GM19240 (cell line): Measurements from ENCODE around the gene TMEM106B.
A peak's percentile ranks its signal among the peaks of the same experiment; 100 is the strongest.

Source experiments
- DNase-seq: peaks from one replicate; pipeline ENCODE4 v3.0.0; 2011; ENCODE audit warnings: low spot score; ENCODE audit not compliant: insufficient read length

Gene TMEM106B

DNA sequence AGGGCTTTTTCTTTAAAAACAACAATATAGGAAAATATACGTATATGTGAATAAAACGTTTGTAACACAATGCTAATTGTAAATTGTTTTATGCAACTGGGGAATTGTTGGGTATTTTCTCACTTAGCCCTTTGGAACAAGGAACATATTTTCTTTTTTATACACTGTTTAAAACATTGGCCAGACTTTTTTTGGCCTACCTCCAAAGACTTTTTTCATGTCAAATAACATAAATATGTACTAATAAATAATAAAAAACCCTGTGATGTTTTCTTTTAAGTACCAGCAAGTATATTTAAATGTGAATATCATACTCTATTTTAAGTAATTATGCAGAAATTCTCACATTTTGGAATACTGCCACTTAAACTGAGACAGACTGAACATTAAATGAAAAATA is 15.7 kb downstream of the TMEM106B start:
- DNase-seq, result no peak

DNA sequence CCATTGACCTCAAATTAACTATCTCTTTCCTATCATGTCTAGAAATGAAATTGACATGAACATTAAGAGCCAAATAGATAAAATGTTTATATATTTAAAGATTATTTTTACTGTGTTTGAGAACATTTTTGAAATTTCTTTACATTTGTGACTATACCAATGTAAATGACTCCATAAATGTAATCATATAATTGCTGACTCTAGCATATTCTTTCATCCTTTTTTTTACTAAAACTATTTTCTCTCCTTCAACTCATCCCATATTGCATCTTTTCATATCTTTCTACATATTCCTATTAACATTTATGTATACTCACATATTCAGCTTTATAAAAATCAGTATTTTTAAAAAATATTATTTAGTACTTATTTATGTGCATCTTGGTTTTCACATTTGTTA is 16.9 kb downstream of the TMEM106B start:
- DNase-seq, result no peak

DNA sequence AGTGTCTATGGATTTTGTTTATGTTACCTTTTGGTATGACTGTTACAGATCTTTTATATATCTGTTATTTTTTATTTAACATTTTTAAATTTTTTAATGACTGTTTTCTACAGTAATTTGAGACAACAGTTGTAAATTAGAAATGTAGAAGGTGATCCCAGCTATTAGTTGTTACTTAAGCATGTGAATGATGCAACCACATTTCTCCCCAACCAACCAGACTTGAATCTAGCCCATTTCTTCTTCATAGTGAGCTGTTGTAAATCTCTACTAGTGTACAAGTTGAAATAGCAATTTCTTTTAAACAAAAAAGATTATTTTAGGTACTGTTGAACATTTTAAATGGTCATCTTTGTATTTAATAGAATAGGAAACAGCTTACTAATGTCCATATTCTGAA is 18.0 kb downstream of the TMEM106B start:
- DNase-seq, result no peak

DNA sequence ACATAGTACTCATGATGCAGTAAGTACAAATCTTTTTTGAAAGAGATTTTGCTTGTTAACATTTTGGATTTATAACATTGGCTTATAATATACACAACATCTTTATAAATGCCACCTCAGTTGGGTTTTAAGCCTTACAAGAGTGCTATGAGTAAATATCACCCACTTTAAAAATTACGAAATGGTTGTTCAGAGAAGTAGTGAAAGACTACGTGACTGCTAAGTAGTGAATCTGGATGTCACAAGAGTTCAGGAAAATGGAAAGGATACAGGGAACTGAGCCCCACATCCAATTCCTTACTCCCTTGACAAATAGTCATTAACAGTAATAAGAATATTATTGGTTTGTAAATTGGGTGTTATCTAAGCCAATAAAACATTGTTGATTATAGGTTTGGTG is 20.0 kb downstream of the TMEM106B start:
- DNase-seq, result no peak

GRCh38 chr7:12233175-12233574 is 22.1 kb downstream of the TMEM106B start:
- no peak for DNase-seq

DNA sequence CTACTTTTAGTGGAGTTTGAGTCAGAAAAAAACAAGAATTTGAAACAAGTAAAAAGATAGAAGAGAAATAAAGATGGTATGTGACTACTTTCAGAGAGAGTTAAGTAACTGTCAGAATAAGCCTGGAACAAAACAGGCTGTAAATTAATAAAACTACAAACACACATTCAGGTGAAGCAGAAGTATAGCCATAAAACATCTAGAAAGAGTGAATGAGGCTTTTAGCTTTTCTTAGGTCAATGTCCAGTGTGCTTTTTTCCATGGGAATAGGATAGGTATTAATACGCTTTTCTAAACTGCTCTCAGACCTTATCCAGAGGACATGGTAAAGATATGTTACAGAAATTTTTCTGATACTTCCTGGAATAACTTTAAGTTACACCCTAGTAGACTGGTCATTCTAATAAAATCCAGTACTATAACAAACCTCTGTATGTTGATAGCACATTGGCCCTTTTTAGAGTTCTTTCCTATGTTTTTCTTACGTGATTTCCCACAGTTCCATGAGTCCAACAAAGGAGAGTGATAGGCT is 23.3 kb downstream of the TMEM106B start:
- DNase-seq, result no peak

GRCh38 chr7:12235970-12236369 is 24.9 kb downstream of the TMEM106B start:
- no peak for DNase-seq

- no peak for DNase-seq
These were observed 25.9 kb downstream of the TMEM106B start for GRCh38 chr7:12237007-12237406.

DNA sequence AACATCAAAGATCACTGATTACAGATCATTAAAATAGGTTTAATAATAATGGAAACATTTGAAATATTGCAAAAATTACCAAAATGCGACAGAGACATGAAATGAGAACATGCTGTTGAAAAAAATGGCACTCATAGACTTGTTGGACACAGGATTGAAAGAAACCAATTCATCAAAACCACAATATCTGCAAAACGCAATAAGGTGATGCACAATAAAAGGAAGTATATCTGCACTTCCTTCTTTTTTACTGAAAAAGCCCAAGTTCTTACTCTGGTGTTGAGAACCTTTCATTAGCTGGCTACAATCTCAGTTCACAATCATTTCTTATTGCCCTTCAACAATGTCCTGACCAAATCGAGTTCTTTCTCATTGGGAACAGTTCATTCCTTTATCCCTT is 28.7 kb downstream of the TMEM106B start:
- DNase-seq, result no peak

GRCh38 chr7:12244129-12244528 is 33.0 kb downstream of the TMEM106B start:
- no peak for DNase-seq

GRCh38 chr7:12244694-12245093 is 33.6 kb downstream of the TMEM106B start:
- DNase-seq, result no peak

DNA sequence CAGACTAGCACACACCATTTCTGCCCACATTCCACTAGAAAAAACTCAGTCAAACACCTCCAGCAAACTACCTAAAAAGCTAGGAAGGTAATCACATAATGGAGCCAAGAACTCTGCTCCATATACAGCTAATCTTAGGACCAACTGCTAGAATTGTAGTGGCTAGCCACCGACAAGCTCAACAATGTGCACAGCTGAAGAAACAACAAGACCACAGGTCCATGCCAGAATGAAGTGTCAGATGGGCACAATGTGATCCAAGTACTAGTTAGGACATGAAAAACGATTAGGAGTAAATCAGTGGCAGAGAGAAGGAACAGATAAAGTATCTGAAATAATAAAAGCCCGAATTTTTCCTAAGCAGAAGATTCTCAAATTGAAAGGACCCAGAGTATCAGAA is 38.6 kb downstream of the TMEM106B start:
- DNase-seq, result no peak

DNA sequence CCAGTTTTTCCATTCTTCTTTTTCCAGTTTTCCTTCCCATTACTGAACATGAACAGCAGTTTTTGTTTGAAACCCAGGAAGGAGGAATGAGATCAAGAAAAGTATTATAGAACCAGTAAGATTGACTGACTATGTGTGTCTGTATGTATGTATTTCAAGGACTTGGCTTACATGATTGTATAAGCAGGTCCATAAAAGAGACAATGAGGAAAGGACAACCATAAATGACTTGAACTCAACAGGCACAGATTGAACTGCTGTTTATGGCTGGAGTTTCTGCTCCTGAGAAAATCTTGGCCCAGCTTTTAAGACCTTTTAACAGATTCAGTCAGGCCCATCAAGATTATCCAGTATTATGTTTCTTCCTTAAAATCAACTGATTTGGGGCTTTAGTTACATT is 39.1 kb downstream of the TMEM106B start:
- no peak for DNase-seq

GRCh38 chr7:12256090-12256489 is 45.0 kb downstream of the TMEM106B start:
- DNase-seq, result no peak

DNA sequence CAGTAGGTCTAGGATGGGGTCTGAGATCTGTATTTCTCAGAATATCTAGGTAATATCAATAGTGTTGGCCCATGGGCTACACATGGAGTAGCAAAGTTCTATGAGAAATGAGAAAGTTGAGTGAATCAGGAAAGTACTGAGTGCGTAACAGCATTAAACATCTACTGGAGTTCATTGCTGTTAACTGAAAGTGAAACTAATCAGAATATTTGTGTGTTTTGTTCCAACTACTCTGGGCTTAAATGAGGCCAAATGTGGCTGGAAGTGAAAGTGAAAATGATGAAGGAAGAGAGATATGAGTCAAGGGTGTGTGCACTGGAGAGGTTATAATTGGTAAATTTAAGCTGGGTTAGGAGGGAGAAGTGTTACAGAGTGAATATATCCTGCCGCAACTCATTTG is 46.5 kb downstream of the TMEM106B start:
- DNase-seq, result peak; percentile 38

DNA sequence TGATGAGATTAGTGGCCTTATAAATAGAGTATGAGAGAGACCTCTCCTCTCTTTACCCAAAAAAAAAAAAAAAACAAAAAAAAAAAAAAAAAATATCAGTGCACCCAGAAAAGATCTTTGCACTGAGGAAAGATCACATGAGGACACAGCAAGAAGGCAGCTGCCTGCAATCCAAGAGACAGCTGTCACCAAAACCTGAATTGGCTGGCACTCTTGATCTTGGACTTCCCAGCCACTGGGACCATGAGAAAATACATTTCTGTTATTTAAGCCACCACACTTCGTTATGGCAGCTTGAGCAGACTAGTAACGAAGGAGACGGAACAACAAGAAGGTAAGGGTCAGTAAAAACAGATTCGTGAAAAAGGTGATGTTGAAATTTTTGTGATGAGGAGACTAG is 47.0 kb downstream of the TMEM106B start:
- DNase-seq, result no peak

GRCh38 chr7:12267542-12267941 is 56.4 kb downstream of the TMEM106B start:
- no peak for DNase-seq

GRCh38 chr7:12269100-12269895 is 58.2 kb downstream of the TMEM106B start:
- no peak for DNase-seq

- DNase-seq, result no peak
These were observed 69.9 kb downstream of the TMEM106B start for GRCh38 chr7:12281038-12281437.

- DNase-seq, result no peak
These were observed 76.8 kb downstream of the TMEM106B start for GRCh38 chr7:12287901-12288300.

GRCh38 chr7:12289996-12290395 is 78.9 kb downstream of the TMEM106B start:
- DNase-seq, result no peak

GRCh38 chr7:12290761-12291160 is 79.7 kb downstream of the TMEM106B start:
- no peak for DNase-seq

DNA sequence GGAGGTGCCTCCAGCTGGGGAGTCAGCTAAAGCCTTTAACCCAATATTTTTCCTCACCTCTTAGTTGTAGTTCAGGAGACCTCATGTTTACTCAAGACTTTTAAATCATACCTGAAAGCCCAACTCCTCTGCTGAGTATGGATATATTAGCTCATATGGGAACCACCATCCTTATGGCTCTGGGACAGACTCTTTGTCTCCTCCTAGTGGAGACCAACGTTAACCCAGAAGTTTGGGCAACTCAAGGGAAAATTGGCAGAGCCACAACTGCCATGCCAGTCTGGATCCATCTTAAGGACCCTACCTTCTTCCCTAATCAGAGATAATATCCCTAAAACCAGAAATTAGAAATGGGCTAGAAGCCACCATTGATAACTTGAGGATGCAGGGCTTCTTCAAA is 80.8 kb downstream of the TMEM106B start:
- no peak for DNase-seq
